ENCODE measurements around the gene NELFA.

DNA sequence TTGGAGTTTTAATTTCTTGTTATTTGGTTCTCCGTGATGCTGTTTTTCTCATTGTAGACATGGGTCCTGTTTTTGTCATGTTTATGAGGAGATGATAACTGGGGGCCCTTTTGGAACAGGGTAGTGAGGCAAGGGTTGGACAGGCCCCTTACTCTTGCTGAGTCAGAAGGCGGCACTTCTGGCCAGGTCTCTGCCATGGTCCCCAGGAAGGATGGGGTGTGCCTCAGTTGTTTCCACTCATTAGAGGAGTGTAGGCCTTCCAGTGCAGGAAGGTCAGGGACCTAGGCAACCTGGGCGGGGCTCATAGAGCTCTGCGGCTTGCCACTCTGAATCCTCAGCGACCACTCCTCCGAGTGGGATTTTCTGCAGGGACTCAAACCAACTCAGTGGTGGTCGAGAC is 68.2 kb downstream of the NELFA start:
- TF ChIP-seq POLR2A (IDR thresholded peaks at IDR 0.05; ENCODE audit: low read length) (no peak), GATA1 (IDR thresholded peaks at IDR 0.05; ENCODE audit: low read depth, low read length) (no peak)
